Mesenchymal stem cell (in vitro differentiated cells and primary cell): ENCODE measurements around the gene PHF13.
A peak's percentile ranks its signal among the peaks of the same experiment; 100 is the strongest.

Experiments
- DNase-seq: peaks from one replicate; pipeline ENCODE4 v3.0.0-alpha.2; 2013
- H2AFZ ChIP-seq: one replicate; pipeline ENCODE4 v1.6.1; 2013; ENCODE audit warnings: low read depth, mild to moderate bottlenecking, control low read depth, inconsistent platforms, low read length, moderate library complexity
- H2AK5ac ChIP-seq: 2 replicates; pipeline ENCODE4 v1.6.1; 2013; ENCODE audit warnings: low read length, moderate library complexity, mild to moderate bottlenecking, inconsistent platforms; ENCODE audit not compliant: severe bottlenecking
- H2BK120ac ChIP-seq: one replicate; pipeline ENCODE4 v1.6.1; 2013; ENCODE audit warnings: low read depth, mild to moderate bottlenecking, inconsistent platforms, low read length, moderate library complexity
- H2BK12ac ChIP-seq, 2 experiments: one replicate each; pipeline ENCODE4 v1.6.1; 2013; ENCODE audit warnings: inconsistent platforms in 2 of 2, low read length in 2 of 2, mild to moderate bottlenecking in 2 of 2, moderate library complexity in 2 of 2, control low read depth in 1 of 2
- H2BK15ac ChIP-seq: one replicate; pipeline ENCODE4 v1.6.1; 2013; ENCODE audit warnings: mild to moderate bottlenecking, low read depth, inconsistent platforms; ENCODE audit not compliant: poor library complexity, severe bottlenecking
- H2BK5ac ChIP-seq: 2 replicates; pipeline ENCODE4 v1.6.1; 2013; ENCODE audit warnings: low read depth, mild to moderate bottlenecking, low read length, control low read depth, inconsistent platforms; ENCODE audit not compliant: poor library complexity, severe bottlenecking
- H3K14ac ChIP-seq, 2 experiments: one replicate each; pipeline ENCODE4 v1.6.1; 2013; ENCODE audit warnings: inconsistent platforms in 2 of 2, low read length in 2 of 2, control low read depth in 1 of 2, mild to moderate bottlenecking in 1 of 2, moderate library complexity in 1 of 2
- H3K18ac ChIP-seq, 2 experiments: one replicate each; pipeline ENCODE4 v1.6.1; 2013; ENCODE audit warnings: inconsistent platforms in 2 of 2, low read length in 2 of 2, control low read depth in 1 of 2, low read depth in 1 of 2, mild to moderate bottlenecking in 1 of 2
- H3K23ac ChIP-seq, 2 experiments: one replicate each; pipeline ENCODE4 v1.6.1; 2013; ENCODE audit warnings: inconsistent platforms in 2 of 2, low read length in 2 of 2, mild to moderate bottlenecking in 2 of 2, moderate library complexity in 2 of 2, control low read depth in 1 of 2
- H3K27ac ChIP-seq: 2 replicates; pipeline ENCODE4 v1.5.1; 2013; ENCODE audit warnings: mild to moderate bottlenecking, moderate library complexity, low read length, control low read depth, inconsistent platforms; ENCODE audit not compliant: poor library complexity, severe bottlenecking
- H3K27me3 ChIP-seq, 2 experiments: 2 replicates each; pipeline versions ENCODE4 v1.6.1 to v1.7.0; 2013; ENCODE audit warnings: low read length in 2 of 2, mild to moderate bottlenecking in 2 of 2, moderate library complexity in 2 of 2, control low read depth in 1 of 2, inconsistent platforms in 1 of 2; ENCODE audit not compliant: control insufficient read depth in 1 of 2, insufficient read depth in 1 of 2
- H3K36me3 ChIP-seq, 2 experiments: 2 replicates each; pipeline versions ENCODE4 v1.6.1 to v1.7.0; 2013; ENCODE audit warnings: low read length in 2 of 2, control low read depth in 1 of 2, inconsistent platforms in 1 of 2, low read depth in 1 of 2, mild to moderate bottlenecking in 1 of 2; ENCODE audit not compliant: insufficient read depth in 2 of 2, control insufficient read depth in 1 of 2
- H3K4ac ChIP-seq, 2 experiments: one replicate each; pipeline ENCODE4 v1.6.1; 2013; ENCODE audit warnings: inconsistent platforms in 2 of 2, low read length in 2 of 2, mild to moderate bottlenecking in 2 of 2, moderate library complexity in 2 of 2, control low read depth in 1 of 2, low read depth in 1 of 2
- H3K4me1 ChIP-seq: 2 replicates; pipeline ENCODE4 v1.6.1; 2013; ENCODE audit warnings: low read depth, low read length, control low read depth; ENCODE audit not compliant: control insufficient read depth, insufficient read depth
- H3K4me2 ChIP-seq: 2 replicates; pipeline ENCODE4 v1.6.1; 2013; ENCODE audit warnings: low read length, mild to moderate bottlenecking, inconsistent platforms; ENCODE audit not compliant: poor library complexity, severe bottlenecking
- H3K4me3 ChIP-seq, 2 experiments: 2 replicates each; pipeline versions ENCODE4 v1.5.1 to v1.7.0; 2013; ENCODE audit warnings: low read length in 2 of 2, mild to moderate bottlenecking in 2 of 2, control low read depth in 1 of 2, low read depth in 1 of 2; ENCODE audit not compliant: insufficient read depth in 1 of 2
- H3K79me1 ChIP-seq: replicated peaks from 2 replicates; pipeline ENCODE4 v1.6.1; 2013; ENCODE audit warnings: mild to moderate bottlenecking, control low read depth, low read length, inconsistent platforms; ENCODE audit not compliant: poor library complexity, severe bottlenecking
- H3K9ac ChIP-seq: 2 replicates; pipeline ENCODE4 v1.7.0; 2013; ENCODE audit warnings: mild to moderate bottlenecking, low read length, moderate library complexity
- H3K9me3 ChIP-seq: 2 replicates; pipeline ENCODE4 v1.7.0; 2013; ENCODE audit warnings: mild to moderate bottlenecking, low read length; ENCODE audit not compliant: control insufficient read depth
- H4K8ac ChIP-seq: one replicate; pipeline ENCODE4 v1.6.1; 2013; ENCODE audit warnings: inconsistent platforms, mild to moderate bottlenecking, low read length, moderate library complexity
- H4K91ac ChIP-seq: one replicate; pipeline ENCODE4 v1.6.1; 2013; ENCODE audit warnings: mild to moderate bottlenecking, low read length, inconsistent platforms
- WGBS: methylation state at CpG from one replicate; pipeline ENCODE4 v1.1.7; 2013; ENCODE audit warnings: mixed read lengths; 5-methylcytosine and 5-hydroxymethylcytosine counted together

Gene PHF13

GRCh38 chr1:6572653-6573383, 40.7 kb upstream of the PHF13 start:
- no peak overlapping the region for H3K14ac ChIP-seq
- H2AFZ ChIP-seq, result no peak overlapping the region
- H3K23ac ChIP-seq, result no peak overlapping the region
- H3K4me3 ChIP-seq, result no peak overlapping the region
- H2AK5ac ChIP-seq, result no peak overlapping the region
- no peak overlapping the region for H2BK12ac ChIP-seq
- WGBS, result 74% methylated on average over 12 of the region's 12 CpGs
- no peak overlapping the region for H3K18ac ChIP-seq
- H4K91ac ChIP-seq, result no peak overlapping the region
- no peak overlapping the region for H2BK5ac ChIP-seq
- H3K4me1 ChIP-seq, result peaks cover 3% of the 10 kb centered on the region
- no peak overlapping the region for H2BK15ac ChIP-seq
- no peak overlapping the region for H3K27ac ChIP-seq
- no peaks in the 10 kb centered on the region for H3K79me1 ChIP-seq
- H3K4me2 ChIP-seq, result no peak overlapping the region
- no peak overlapping the region for H3K4ac ChIP-seq
- no peak for DNase-seq
- no peaks in the 10 kb centered on the region for H3K36me3 ChIP-seq
- H4K8ac ChIP-seq, result no peak overlapping the region
- no peak overlapping the region for H3K9ac ChIP-seq
- H2BK120ac ChIP-seq, result no peak overlapping the region
- peaks cover 28% of the 10 kb centered on the region in 2 experiments for H3K27me3 ChIP-seq
- H3K9me3 ChIP-seq, result no peaks in the 10 kb centered on the region

- no peak overlapping the region for H2AFZ ChIP-seq
- no peak overlapping the region for H3K4me3 ChIP-seq
- no peaks in the 10 kb centered on the region for H3K36me3 ChIP-seq
- peaks cover 4% of the 10 kb centered on the region for H3K4me1 ChIP-seq
- H3K23ac ChIP-seq, result no peak overlapping the region
- no peaks in the 10 kb centered on the region for H3K79me1 ChIP-seq
- H3K4me2 ChIP-seq, result no peak overlapping the region
- H3K27ac ChIP-seq, result no peak overlapping the region
- 86% methylated on average over 8 of the region's 8 CpGs for WGBS
- H4K8ac ChIP-seq, result no peak overlapping the region
- H3K9me3 ChIP-seq, result no peaks in the 10 kb centered on the region
- no peak overlapping the region for H3K18ac ChIP-seq
- no peak overlapping the region for H2BK120ac ChIP-seq
- peaks cover 20 to 23% of the 10 kb centered on the region in 2 experiments for H3K27me3 ChIP-seq
- H3K14ac ChIP-seq, result no peak overlapping the region
- no peak overlapping the region for H3K9ac ChIP-seq
- no peak overlapping the region for H2BK5ac ChIP-seq
- DNase-seq, result no peak
- H3K4ac ChIP-seq, result no peak overlapping the region
- H2BK12ac ChIP-seq, result no peak overlapping the region
- H4K91ac ChIP-seq, result no peak overlapping the region
- no peak overlapping the region for H2BK15ac ChIP-seq
- no peak overlapping the region for H2AK5ac ChIP-seq
These were observed 39.4 kb upstream of the PHF13 start for GRCh38 chr1:6574025-6574620.

GRCh38 chr1:6574818-6575217, 38.7 kb upstream of the PHF13 start:
- Histone ChIP-seq H2BK120ac (no peak overlapping the region), H3K4me2 (no peak overlapping the region), H3K27ac (no peak overlapping the region), H4K91ac (no peak overlapping the region), H3K27me3 (peaks cover 16% of the 10 kb centered on the region in 2 experiments), H3K23ac (no peak overlapping the region), H3K4ac (no peak overlapping the region), H3K14ac (no peak overlapping the region), H2BK5ac (no peak overlapping the region), H3K4me1 (peaks cover 9% of the 10 kb centered on the region), H3K79me1 (no peaks in the 10 kb centered on the region), H2AK5ac (no peak overlapping the region), H2BK15ac (no peak overlapping the region), H4K8ac (no peak overlapping the region), H3K36me3 (no peaks in the 10 kb centered on the region), H3K9me3 (no peaks in the 10 kb centered on the region), H3K4me3 (no peak overlapping the region), H2AFZ (no peak overlapping the region), H3K18ac (no peak overlapping the region), H2BK12ac (no peak overlapping the region), H3K9ac (no peak overlapping the region)
- 87% methylated on average over 14 of the region's 14 CpGs for WGBS
- DNase-seq, result no peak

- H3K4me2 ChIP-seq, result no peak overlapping the region
- H2BK12ac ChIP-seq, result no peak overlapping the region
- H2AK5ac ChIP-seq, result no peak overlapping the region
- H3K9ac ChIP-seq, result no peak overlapping the region
- H3K79me1 ChIP-seq, result peaks cover 20% of the 10 kb centered on the region
- no peak overlapping the region for H3K14ac ChIP-seq
- H4K91ac ChIP-seq, result peak overlapping the region; percentile 45
- no peaks in the 10 kb centered on the region for H3K9me3 ChIP-seq
- no peak overlapping the region for H2BK5ac ChIP-seq
- no peaks in the 10 kb centered on the region for H3K27me3 ChIP-seq
- H3K23ac ChIP-seq, result no peak overlapping the region
- H2AFZ ChIP-seq, result no peak overlapping the region
- H3K4ac ChIP-seq, result no peak overlapping the region
- 88% methylated on average over 6 of the region's 6 CpGs for WGBS
- no peak overlapping the region for H4K8ac ChIP-seq
- no peak for DNase-seq
- no peak overlapping the region for H3K27ac ChIP-seq
- H2BK15ac ChIP-seq, result no peak overlapping the region
- no peak overlapping the region for H3K4me3 ChIP-seq
- H2BK120ac ChIP-seq, result no peak overlapping the region
- peaks cover 30% of the 10 kb centered on the region for H3K4me1 ChIP-seq
- no peaks in the 10 kb centered on the region for H3K36me3 ChIP-seq
- H3K18ac ChIP-seq, result no peak overlapping the region
These were observed 35.6 kb upstream of the PHF13 start for GRCh38 chr1:6577831-6578525.
